ENCODE measurements around the gene PIK3R4.

PIK3R4 gene

GRCh38 chr3:130640027-130640426, 106.6 kb downstream of the PIK3R4 start:
- no peak for DNase-seq (ENCODE audit: low read depth in 3 of 3)

GRCh38 chr3:130636480-130637234, 110.0 kb downstream of the PIK3R4 start:
- no peak for DNase-seq (ENCODE audit: low read depth in 3 of 3)

- no peak for DNase-seq (ENCODE audit: low read depth in 3 of 3)
Observed at GRCh38 chr3:130635978-130636377, 110.7 kb downstream of the PIK3R4 start.

GRCh38 chr3:130635285-130635684, 111.3 kb downstream of the PIK3R4 start:
- DNase-seq (ENCODE audit: low read depth in 3 of 3) = no peak

Data from stimulated activated CD4-positive, alpha-beta T cell treated with anti-CD3 and anti-CD28 coated beads, TNF-alpha, amount 100 ng/mL, for 24 hours (primary cell).